Vagina (tissue), 2 donors: ENCODE data around the gene HTR3D. TPM values are rescaled to one million over a fixed set of nuclear protein-coding genes. Genes with fewer than 3 reads are reported as not detected.

ENCODE experiments used
- DNase-seq, 2 donors: peaks; one replicate each; pipeline ENCODE4 v3.0.0-alpha.2; 2017; ENCODE audit errors: extremely low spot score in 2 of 2
- H3K27ac ChIP-seq: fragments of 200-600 bp; sonication (generic); one replicate; pipeline ENCODE4 v1.5.1; 2019
- H3K27me3 ChIP-seq: fragments of 200-600 bp; sonication (generic); one replicate; pipeline ENCODE4 v1.5.1; 2019
- H3K36me3 ChIP-seq, 2 donors: fragments of 200-600 bp; sonication (generic); one replicate each; pipeline ENCODE4 v1.5.1; 2017 to 2019
- H3K4me1 ChIP-seq: fragments of 200-600 bp; sonication (generic); one replicate; pipeline ENCODE4 v1.5.1; 2019
- H3K4me3 ChIP-seq, 2 donors: fragments of 200-600 bp; sonication (generic); 1 replicate in 1 of 2; 2 replicates in 1 of 2; pipeline ENCODE4 v1.5.1; 2016 to 2019
- H3K9me3 ChIP-seq: fragments of 200-600 bp; sonication (generic); one replicate; pipeline ENCODE4 v1.5.1; 2019
- CTCF ChIP-seq, 3 experiments: fragments of 450-650 bp in 2 of 3; fragments of 200-600 bp in 1 of 3; sonication (generic) in 1 of 3; IDR thresholded peaks; one replicate each; pipeline ENCODE4 v1.5.1; 2017 to 2019; ENCODE audit warnings: antibody characterized with exemption in 3 of 3, mild to moderate bottlenecking in 2 of 3, moderate library complexity in 2 of 3
- POLR2A ChIP-seq, 2 donors: fragments of 450-650 bp; IDR thresholded peaks; one replicate each; pipeline ENCODE4 v1.6.1; 2017; ENCODE audit warnings: antibody characterized with exemption in 2 of 2, mild to moderate bottlenecking in 2 of 2, moderate library complexity in 2 of 2
- POLR2AphosphoS5 ChIP-seq, 2 donors: sonication (generic); formaldehyde crosslinking; IDR thresholded peaks; one replicate each; pipeline ENCODE4 v1.9.0; 2017; ENCODE audit warnings: antibody characterized with exemption in 2 of 2, mild to moderate bottlenecking in 2 of 2, low read depth in 1 of 2; ENCODE audit not compliant: insufficient read depth in 1 of 2
- intact Hi-C: fragments of 100-400 bp; cut with DNase I; formaldehyde crosslinking; loops from one replicate; pipeline ENCODE4 v1.15.1; 2023
- total RNA-seq: library from RNA; depleted of rRNA; stranded (reverse); fragments of >200 nt; gene quantifications from one replicate; pipeline ENCODE4 v1.2.3, GENCODE V29; 2016

The HTR3D gene
- not detected for total RNA-seq

- Histone ChIP-seq H3K9me3 (no peaks in the 10 kb centered on the region), H3K4me1 (no peaks in the 10 kb centered on the region), H3K36me3 (no peaks in the 10 kb centered on the region), H3K27ac (no peak within 1 kb of the TSS), H3K4me3 (no peak within 1 kb of the TSS), H3K27me3 (no peaks in the 10 kb centered on the region)
- no peak for TF ChIP-seq POLR2AphosphoS5 (IDR thresholded peaks at IDR 0.05; ENCODE audit: insufficient read depth in 1 of 2, low read depth in 1 of 2)
- no peak for TF ChIP-seq CTCF (IDR thresholded peaks at IDR 0.05)
- no peak for TF ChIP-seq POLR2A (IDR thresholded peaks at IDR 0.05)
- DNase-seq, result no peak
- intact Hi-C loops, result no loop called here
These were observed at the start of gene HTR3D for GRCh38 chr3:184031187-184031792. TSS of gene HTR3D (plus strand) at chr3:184031742. CDS start at chr3:184031742, 0 bp downstream.

GRCh38 chr3:183981990-183982644 lies 49.4 kb upstream of the HTR3D start:
- no peak for DNase-seq
- no peaks in the 10 kb centered on the region for H3K27me3 ChIP-seq
- H3K36me3 ChIP-seq, result peaks cover 0 to 33% of the 10 kb centered on the region in 2 donors
- intact Hi-C loops, result no loop called here
- H3K9me3 ChIP-seq, result no peaks in the 10 kb centered on the region
- H3K4me3 ChIP-seq, result no peak overlapping the region
- H3K27ac ChIP-seq, result no peak overlapping the region
- no peaks in the 10 kb centered on the region for H3K4me1 ChIP-seq
- TF ChIP-seq POLR2A (IDR thresholded peaks at IDR 0.05) (no peak), POLR2AphosphoS5 (IDR thresholded peaks at IDR 0.05; ENCODE audit: insufficient read depth in 1 of 2, low read depth in 1 of 2) (no peak), CTCF (IDR thresholded peaks at IDR 0.05) (no peak)

- H3K27me3 ChIP-seq, result no peaks in the 10 kb centered on the region
- no peaks in the 10 kb centered on the region for H3K4me1 ChIP-seq
- peaks cover 0 to 52% of the 10 kb centered on the region in 2 donors for H3K36me3 ChIP-seq
- no peaks in the 10 kb centered on the region for H3K9me3 ChIP-seq
- TF ChIP-seq CTCF (IDR thresholded peaks at IDR 0.05), result no peak
- TF ChIP-seq POLR2A (IDR thresholded peaks at IDR 0.05), result no peak
- no peak for TF ChIP-seq POLR2AphosphoS5 (IDR thresholded peaks at IDR 0.05; ENCODE audit: insufficient read depth in 1 of 2, low read depth in 1 of 2)
- H3K27ac ChIP-seq, result no peak overlapping the region
- intact Hi-C loops, result no loop called here
- no peak overlapping the region for H3K4me3 ChIP-seq
- DNase-seq, result no peak
These were observed 47.3 kb upstream of the HTR3D start for GRCh38 chr3:183984127-183984740.

GRCh38 chr3:183984749-183985729 lies 46.5 kb upstream of the HTR3D start:
- intact Hi-C loops, result no loop called here
- Histone ChIP-seq H3K27ac (no peak overlapping the region), H3K4me1 (no peaks in the 10 kb centered on the region), H3K4me3 (no peak overlapping the region), H3K9me3 (no peaks in the 10 kb centered on the region), H3K27me3 (no peaks in the 10 kb centered on the region), H3K36me3 (peaks cover 0 to 52% of the 10 kb centered on the region in 2 donors)
- TF ChIP-seq CTCF (IDR thresholded peaks at IDR 0.05) (no peak), POLR2A (IDR thresholded peaks at IDR 0.05) (no peak), POLR2AphosphoS5 (IDR thresholded peaks at IDR 0.05; ENCODE audit: insufficient read depth in 1 of 2, low read depth in 1 of 2) (no peak)
- DNase-seq, result no peak
